Measurements from ENCODE around the gene ABCA3. TPM values are rescaled to one million over a fixed set of nuclear protein-coding genes. Genes with fewer than 3 reads are reported as not detected.

Gene ABCA3
- total and polyA plus RNA-seq, 2 donors from 2014 or later = 5.5 to 35.5 TPM

DNA sequence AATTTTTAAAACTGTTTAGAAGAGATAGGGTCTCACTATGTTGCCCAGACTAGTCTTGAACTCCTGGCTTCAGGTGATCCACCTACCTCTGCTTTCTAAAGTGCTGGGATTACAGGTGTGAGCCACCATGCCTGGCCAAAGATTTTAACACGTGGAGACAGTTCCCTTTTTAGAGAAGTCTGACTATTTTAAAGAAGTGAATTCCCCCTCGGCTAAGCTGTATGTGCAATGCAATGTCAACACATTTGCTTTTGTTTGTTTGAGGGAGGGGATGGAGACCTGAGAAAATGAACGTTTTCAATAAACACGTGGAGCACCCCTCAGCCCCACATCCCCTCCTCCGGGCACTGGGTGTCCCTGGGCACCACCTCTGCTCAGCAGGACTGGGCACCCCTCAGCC lies 58.3 kb downstream of the ABCA3 start:
- intact Hi-C loops (cut with DNase I) = no loop called here
- no peak overlapping the region for H3K27ac ChIP-seq (ENCODE audit: low read depth in 2 of 2, low read length in 2 of 2)
- no peaks in the 10 kb centered on the region for H3K27me3 ChIP-seq (ENCODE audit: control insufficient read depth, insufficient read depth, low read length)
- H3K9ac ChIP-seq (ENCODE audit: low read length in 3 of 3) = no peak overlapping the region
- TF ChIP-seq, protein P1, sequence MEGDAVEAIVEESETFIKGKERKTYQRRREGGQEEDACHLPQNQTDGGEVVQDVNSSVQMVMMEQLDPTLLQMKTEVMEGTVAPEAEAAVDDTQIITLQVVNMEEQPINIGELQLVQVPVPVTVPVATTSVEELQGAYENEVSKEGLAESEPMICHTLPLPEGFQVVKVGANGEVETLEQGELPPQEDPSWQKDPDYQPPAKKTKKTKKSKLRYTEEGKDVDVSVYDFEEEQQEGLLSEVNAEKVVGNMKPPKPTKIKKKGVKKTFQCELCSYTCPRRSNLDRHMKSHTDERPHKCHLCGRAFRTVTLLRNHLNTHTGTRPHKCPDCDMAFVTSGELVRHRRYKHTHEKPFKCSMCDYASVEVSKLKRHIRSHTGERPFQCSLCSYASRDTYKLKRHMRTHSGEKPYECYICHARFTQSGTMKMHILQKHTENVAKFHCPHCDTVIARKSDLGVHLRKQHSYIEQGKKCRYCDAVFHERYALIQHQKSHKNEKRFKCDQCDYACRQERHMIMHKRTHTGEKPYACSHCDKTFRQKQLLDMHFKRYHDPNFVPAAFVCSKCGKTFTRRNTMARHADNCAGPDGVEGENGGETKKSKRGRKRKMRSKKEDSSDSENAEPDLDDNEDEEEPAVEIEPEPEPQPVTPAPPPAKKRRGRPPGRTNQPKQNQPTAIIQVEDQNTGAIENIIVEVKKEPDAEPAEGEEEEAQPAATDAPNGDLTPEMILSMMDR (IDR thresholded peaks at IDR 0.05; ENCODE audit: borderline replicate concordance, extremely low read depth, insufficient read depth) = no peak
- H3K4me1 ChIP-seq (ENCODE audit: control insufficient read depth in 2 of 3, insufficient read depth in 2 of 3, low read depth in 1 of 3, low read length in 3 of 3) = no peaks in the 10 kb centered on the region
- H3K4me3 ChIP-seq (ENCODE audit: low read length in 3 of 3) = no peak overlapping the region
- no peak for FAIRE-seq
- no peaks in the 10 kb centered on the region for H3K9me3 ChIP-seq (ENCODE audit: control insufficient read depth in 2 of 3, insufficient read depth in 1 of 3, low read length in 3 of 3)
- no peak for DNase-seq
- no peaks in the 10 kb centered on the region for H3K36me3 ChIP-seq (ENCODE audit: control insufficient read depth in 2 of 3, insufficient read depth in 3 of 3, low read length in 3 of 3)

DNA sequence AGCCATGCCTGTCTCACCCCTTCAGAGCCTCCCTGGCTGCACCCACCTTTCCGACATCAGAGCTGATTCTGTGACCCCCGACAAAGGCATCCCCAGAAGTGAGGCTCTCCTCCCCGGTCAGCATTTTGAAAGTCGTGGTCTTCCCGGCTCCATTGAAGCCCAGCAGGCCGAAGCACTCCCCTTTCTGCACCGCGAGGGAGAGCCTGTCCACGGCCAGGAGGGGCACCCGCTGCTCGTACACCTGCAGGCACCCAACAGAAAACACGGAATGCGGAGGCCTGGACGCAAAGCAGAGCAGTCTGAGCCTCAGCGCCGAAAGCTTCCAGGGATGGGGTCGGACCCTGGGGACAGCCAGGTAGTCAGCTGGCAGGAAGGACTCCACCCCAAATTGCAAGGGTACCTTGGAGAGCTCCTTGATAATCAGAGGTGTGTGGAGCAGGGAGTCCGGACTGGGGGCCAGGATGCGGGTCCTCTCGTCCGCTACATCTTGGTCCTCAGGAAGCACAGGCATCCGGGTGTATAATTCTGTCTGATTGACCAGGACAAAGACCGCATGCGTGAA lies 59.5 kb downstream of the ABCA3 start:
- TF ChIP-seq, protein P1 (IDR thresholded peaks at IDR 0.05; ENCODE audit: borderline replicate concordance, extremely low read depth, insufficient read depth) = no peak
- Histone ChIP-seq H3K9me3 (ENCODE audit: control insufficient read depth in 2 of 3, insufficient read depth in 1 of 3, low read length in 3 of 3) (no peaks in the 10 kb centered on the region), H3K27me3 (ENCODE audit: control insufficient read depth, insufficient read depth, low read length) (no peaks in the 10 kb centered on the region), H3K4me1 (ENCODE audit: control insufficient read depth in 2 of 3, insufficient read depth in 2 of 3, low read depth in 1 of 3, low read length in 3 of 3) (no peaks in the 10 kb centered on the region), H3K4me3 (ENCODE audit: low read length in 3 of 3) (no peak overlapping the region), H3K36me3 (ENCODE audit: control insufficient read depth in 2 of 3, insufficient read depth in 3 of 3, low read length in 3 of 3) (no peaks in the 10 kb centered on the region), H3K27ac (ENCODE audit: low read depth in 2 of 2, low read length in 2 of 2) (no peak overlapping the region), H3K9ac (ENCODE audit: low read length in 3 of 3) (no peak overlapping the region)
- intact Hi-C loops (cut with DNase I) = no loop called here
- no peak for FAIRE-seq
- DNase-seq = no peak

DNA sequence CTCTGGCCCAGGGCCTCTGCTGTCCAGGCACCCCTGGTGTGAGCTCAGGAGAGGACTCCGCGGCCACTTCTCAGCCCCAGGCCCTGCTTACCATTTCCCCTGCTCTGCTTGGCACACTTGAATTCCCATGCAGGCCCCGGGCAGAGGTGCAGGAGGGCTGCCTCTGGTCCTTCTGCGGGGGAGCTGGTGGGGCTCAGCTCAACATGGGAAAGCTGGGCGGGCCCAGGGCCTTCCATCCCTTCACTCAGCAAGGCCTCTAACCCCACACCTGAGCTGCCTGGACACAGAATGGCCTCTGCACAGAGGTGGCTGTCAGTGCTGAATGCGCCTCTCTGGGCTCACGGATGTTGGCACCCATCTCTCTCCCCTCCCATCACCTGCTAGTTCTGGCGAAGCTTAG lies 60.1 kb downstream of the ABCA3 start:
- TF ChIP-seq, protein P1 (IDR thresholded peaks at IDR 0.05; ENCODE audit: borderline replicate concordance, extremely low read depth, insufficient read depth) = no peak
- Histone ChIP-seq H3K27me3 (ENCODE audit: control insufficient read depth, insufficient read depth, low read length) (no peaks in the 10 kb centered on the region), H3K9ac (ENCODE audit: low read length in 3 of 3) (no peak overlapping the region), H3K4me3 (ENCODE audit: low read length in 3 of 3) (no peak overlapping the region), H3K4me1 (ENCODE audit: control insufficient read depth in 2 of 3, insufficient read depth in 2 of 3, low read depth in 1 of 3, low read length in 3 of 3) (no peaks in the 10 kb centered on the region), H3K36me3 (ENCODE audit: control insufficient read depth in 2 of 3, insufficient read depth in 3 of 3, low read length in 3 of 3) (no peaks in the 10 kb centered on the region), H3K27ac (ENCODE audit: low read depth in 2 of 2, low read length in 2 of 2) (no peak overlapping the region), H3K9me3 (ENCODE audit: control insufficient read depth in 2 of 3, insufficient read depth in 1 of 3, low read length in 3 of 3) (no peaks in the 10 kb centered on the region)
- intact Hi-C loops (cut with DNase I) = no loop called here
- no peak for FAIRE-seq
- DNase-seq = no peak
